Epithelial cell of esophagus (primary cell): Measurements from ENCODE around the gene AMPD3.
"Not testable (repeated sequence)": the region's sequence is repeated elsewhere in the genome, so short reads cannot be mapped to it uniquely, and the experiment has no call there.

Experiments used
- DNase-seq: peaks from one replicate; pipeline ENCODE4 v3.0.0; 2010; ENCODE audit warnings: low read depth
- H3K4me3 ChIP-seq: 2 replicates; pipeline ENCODE4 v1.5.1; 2011; ENCODE audit warnings: mild to moderate bottlenecking, low read length, control low read depth
- CTCF ChIP-seq: IDR thresholded peaks from 2 replicates; pipeline ENCODE4 v1.5.1; 2011; ENCODE audit warnings: low read depth, mild to moderate bottlenecking, low read length, control low read depth, inconsistent platforms; ENCODE audit not compliant: insufficient read depth; ENCODE audit errors: missing control alignments

The AMPD3 gene

GRCh38 chr11:10418950-10419310 lies 36.1 kb upstream of the AMPD3 start:
- no peak for DNase-seq
- TF ChIP-seq CTCF: no peak
- H3K4me3 ChIP-seq: no peak overlapping the region

GRCh38 chr11:10426475-10426874 lies 28.6 kb upstream of the AMPD3 start:
- DNase-seq: peak; percentile 66
- TF ChIP-seq CTCF: no peak
- no peak overlapping the region for H3K4me3 ChIP-seq

GRCh38 chr11:10428453-10428852 lies 26.6 kb upstream of the AMPD3 start:
- DNase-seq: no peak
- H3K4me3 ChIP-seq: no peak overlapping the region
- no peak for TF ChIP-seq CTCF

- H3K4me3 ChIP-seq: no peak overlapping the region
- no peak for TF ChIP-seq CTCF
- no peak for DNase-seq
These were observed 25.5 kb upstream of the AMPD3 start for GRCh38 chr11:10429526-10429925.

- TF ChIP-seq CTCF: no peak
- H3K4me3 ChIP-seq: no peak overlapping the region
- DNase-seq: no peak
These were observed 22.6 kb upstream of the AMPD3 start for GRCh38 chr11:10432493-10432892.

- no peak for DNase-seq
- H3K4me3 ChIP-seq: no peak overlapping the region
- no peak for TF ChIP-seq CTCF
These were observed 22.1 kb upstream of the AMPD3 start for GRCh38 chr11:10432971-10433370.

- no peak overlapping the region for H3K4me3 ChIP-seq
These were observed 18.8 kb upstream of the AMPD3 start for GRCh38 chr11:10436224-10436623.

GRCh38 chr11:10436683-10437082 lies 18.4 kb upstream of the AMPD3 start:
- not testable (repeated sequence) for DNase-seq, H3K4me3 ChIP-seq

More at GRCh38 chr11:10436224-10436623, 18.8 kb upstream of the AMPD3 start:
- DNase-seq: no peak
- no peak for TF ChIP-seq CTCF
